H1 (cell line): ENCODE results near the gene KLK12. TPM values are rescaled to one million over a fixed set of nuclear protein-coding genes. Genes with fewer than 3 reads are reported as not detected.

ENCODE experiments used
- CTCF ChIA-PET: fragments of 300-600 bp; sonication (Branson Sonifier 250); formaldehyde crosslinking; loops from one replicate; lab custom pipeline; 2021; ENCODE audit not compliant: partially characterized antibody; lab: Charles Lee
- POLR2A ChIA-PET: fragments of 300-600 bp; sonication (Branson Sonifier 250); formaldehyde crosslinking; loops from one replicate; lab custom pipeline; 2021; ENCODE audit warnings: inconsistent platforms; ENCODE audit not compliant: partially characterized antibody; lab: Charles Lee
- DNase-seq, 2 experiments: peaks; one replicate each; pipeline versions ENCODE4 v3.0.0 to v3.0.0-alpha.2; 2010 to 2022; ENCODE audit warnings: low spot score in 2 of 2, low read depth in 1 of 2, mixed read lengths in 1 of 2
- FAIRE-seq: peaks from 2 replicates; lab custom pipeline; 2011; peaks lifted over from hg19 to GRCh38; lab: Jason Lieb, UNC
- H2AFZ ChIP-seq: 2 replicates; pipeline ENCODE4 v1.8.1; 2012; ENCODE audit warnings: low read length, inconsistent platforms
- H2AK5ac ChIP-seq: 2 replicates; pipeline ENCODE4 v1.6.1; 2013; ENCODE audit warnings: low read depth, low read length
- H2BK120ac ChIP-seq: replicated peaks from 2 replicates; pipeline ENCODE3; 2013; ENCODE audit warnings: low read depth, low read length, inconsistent platforms
- H2BK12ac ChIP-seq: 2 replicates; pipeline ENCODE4 v1.6.1; 2013; ENCODE audit warnings: low read depth, low read length
- H2BK15ac ChIP-seq: 2 replicates; pipeline ENCODE4 v1.6.1; 2013; ENCODE audit warnings: low read length
- H2BK20ac ChIP-seq: 2 replicates; pipeline ENCODE4 v1.6.1; 2013; ENCODE audit warnings: low read length
- H2BK5ac ChIP-seq: 2 replicates; pipeline ENCODE4 v1.6.1; 2013; ENCODE audit warnings: low read depth, low read length
- H3K14ac ChIP-seq: 2 replicates; pipeline ENCODE4 v1.6.1; 2013; ENCODE audit warnings: inconsistent platforms; ENCODE audit not compliant: insufficient read length
- H3K18ac ChIP-seq: 2 replicates; pipeline ENCODE4 v1.6.1; 2013; ENCODE audit warnings: low read length; ENCODE audit errors: extremely low read depth
- H3K23ac ChIP-seq: 2 replicates; pipeline ENCODE4 v1.6.1; 2013; ENCODE audit warnings: inconsistent platforms; ENCODE audit not compliant: insufficient read length
- H3K23me2 ChIP-seq: 2 replicates; pipeline ENCODE4 v1.6.1; 2013; ENCODE audit warnings: low read depth, low read length
- H3K27ac ChIP-seq: 2 replicates; pipeline ENCODE4 v1.6.1; 2011; ENCODE audit warnings: low read depth, low read length, inconsistent platforms
- H3K27me3 ChIP-seq, 4 experiments: replicated peaks in 1 of 4; 1 replicate in 1 of 4; 2 replicates in 3 of 4; pipeline versions ENCODE4 v1.6.1 to v1.8.1; 2011 to 2013; ENCODE audit warnings: low read length in 3 of 4, mild to moderate bottlenecking in 3 of 4, inconsistent platforms in 2 of 4, mixed read lengths in 2 of 4, moderate library complexity in 1 of 4; ENCODE audit not compliant: control insufficient read depth in 3 of 4, insufficient read depth in 3 of 4; ENCODE audit errors: extremely low read depth in 1 of 4
- H3K36me3 ChIP-seq, 4 experiments: 2 replicates each; pipeline versions ENCODE4 v1.6.1 to v1.8.1; 2011 to 2013; ENCODE audit warnings: mild to moderate bottlenecking in 4 of 4, low read length in 3 of 4, moderate library complexity in 2 of 4, control low read depth in 1 of 4, inconsistent platforms in 1 of 4; ENCODE audit not compliant: insufficient read depth in 4 of 4, control insufficient read depth in 2 of 4
- H3K4ac ChIP-seq: replicated peaks from 2 replicates; pipeline ENCODE3; 2013; ENCODE audit warnings: low read length, low read depth, mixed read lengths, inconsistent platforms; ENCODE audit not compliant: insufficient read length
- H3K4me1 ChIP-seq, 4 experiments: replicated peaks in 1 of 4; 1 replicate in 1 of 4; 2 replicates in 3 of 4; pipeline versions ENCODE4 v1.6.1 to v1.8.1; 2011 to 2013; ENCODE audit warnings: low read length in 3 of 4, inconsistent platforms in 2 of 4, mixed read lengths in 1 of 4; ENCODE audit not compliant: insufficient read depth in 4 of 4, control insufficient read depth in 3 of 4
- H3K4me2 ChIP-seq, 2 experiments: 2 replicates each; pipeline versions ENCODE4 v1.6.1 to v1.8.1; 2011 to 2013; ENCODE audit warnings: low read depth in 2 of 2, low read length in 2 of 2, control low read depth in 1 of 2, inconsistent platforms in 1 of 2, mild to moderate bottlenecking in 1 of 2; ENCODE audit not compliant: insufficient read depth in 1 of 2
- H3K4me3 ChIP-seq, 4 experiments: fragments of 200-600, 300-600 bp in 1 of 4; sonication (generic), shearing (Covaris generic), sonication (Bioruptor Twin) in 1 of 4; 2 replicates each; pipeline versions ENCODE4 v1.5.1 to v1.8.1; 2011 to 2016; ENCODE audit warnings: low read length in 4 of 4, low read depth in 3 of 4, control low read depth in 2 of 4, inconsistent platforms in 2 of 4, mild to moderate bottlenecking in 2 of 4, mixed read lengths in 1 of 4, moderate library complexity in 1 of 4; ENCODE audit not compliant: insufficient read depth in 2 of 4; ENCODE audit errors: extremely low read depth in 1 of 4
- H3K56ac ChIP-seq: replicated peaks from 2 replicates; pipeline ENCODE3; 2013; ENCODE audit warnings: low read depth, mild to moderate bottlenecking, mixed read lengths, low read length, inconsistent platforms; ENCODE audit not compliant: insufficient read length
- H3K79me1 ChIP-seq: 2 replicates; pipeline ENCODE4 v1.6.1; 2013; ENCODE audit warnings: low read depth, low read length, control low read depth
- H3K79me2 ChIP-seq, 2 experiments: 2 replicates each; pipeline versions ENCODE4 v1.6.1 to v1.8.1; 2012 to 2013; ENCODE audit warnings: low read length in 2 of 2, mild to moderate bottlenecking in 2 of 2, inconsistent platforms in 1 of 2; ENCODE audit not compliant: insufficient read depth in 2 of 2, control insufficient read depth in 1 of 2
- H3K9ac ChIP-seq, 4 experiments: replicated peaks in 1 of 4; 1 replicate in 1 of 4; 2 replicates in 3 of 4; pipeline versions ENCODE4 v1.6.1 to v1.8.1; 2011 to 2013; ENCODE audit warnings: low read depth in 3 of 4, low read length in 3 of 4, control low read depth in 2 of 4, mild to moderate bottlenecking in 2 of 4, moderate library complexity in 2 of 4, inconsistent platforms in 1 of 4; ENCODE audit errors: extremely low read depth in 1 of 4
- H3K9me3 ChIP-seq, 2 experiments: 2 replicates each; pipeline versions ENCODE4 v1.6.1 to v1.8.1; 2012 to 2013; ENCODE audit warnings: mild to moderate bottlenecking in 2 of 2, moderate library complexity in 2 of 2, control low read depth in 1 of 2, inconsistent platforms in 1 of 2, low read depth in 1 of 2, low read length in 1 of 2, mixed read lengths in 1 of 2; ENCODE audit not compliant: insufficient read depth in 2 of 2
- H4K20me1 ChIP-seq, 2 experiments: replicated peaks in 1 of 2; 2 replicates each; pipeline versions ENCODE3 to v1.8.1; 2011 to 2013; ENCODE audit warnings: inconsistent platforms in 2 of 2, low read length in 2 of 2, mild to moderate bottlenecking in 1 of 2; ENCODE audit not compliant: insufficient read depth in 2 of 2, control insufficient read depth in 1 of 2
- H4K5ac ChIP-seq: 2 replicates; pipeline ENCODE4 v1.6.1; 2013; ENCODE audit warnings: low read length, low read depth, mixed read lengths, inconsistent platforms; ENCODE audit not compliant: insufficient read length
- H4K8ac ChIP-seq: 2 replicates; pipeline ENCODE4 v1.8.0; 2013; ENCODE audit warnings: mild to moderate bottlenecking, moderate library complexity, low read length, inconsistent platforms; ENCODE audit not compliant: insufficient read depth; ENCODE audit errors: extremely low read depth
- H4K91ac ChIP-seq: replicated peaks from 2 replicates; pipeline ENCODE3; 2013; ENCODE audit warnings: low read length, mixed read lengths, inconsistent platforms; ENCODE audit not compliant: insufficient read length
- GTF2F1 ChIP-seq: IDR thresholded peaks from 2 replicates; pipeline ENCODE4 v1.6.1; 2012; ENCODE audit warnings: low read depth, low read length, improper control_type of control experiment, borderline replicate concordance
- RAD21 ChIP-seq, 2 experiments: IDR thresholded peaks in 1 of 2; conservative IDR thresholded peaks in 1 of 2; 2 replicates each; pipeline ENCODE4 v1.6.1; 2011; ENCODE audit warnings: low read depth in 2 of 2, low read length in 2 of 2, improper control_type of control experiment in 1 of 2, inconsistent platforms in 1 of 2, mild to moderate bottlenecking in 1 of 2, moderate library complexity in 1 of 2
- WGBS, 2 experiments: shearing (Covaris generic) in 1 of 2; methylation state at CpG; one replicate each; pipeline versions ENCODE4 v1.1.6 to v1.1.7; 2013 to 2015; ENCODE audit warnings: low lambda C conversion rate in 2 of 2, mixed read lengths in 2 of 2, inconsistent platforms in 1 of 2, low coverage in 1 of 2, missing lambda C conversion rate in 1 of 2; ENCODE audit not compliant: insufficient replicate concordance in 2 of 2, insufficient coverage in 1 of 2, insufficient read length in 1 of 2; ENCODE audit errors: extremely low coverage in 1 of 2, missing lambda C conversion rate in 1 of 2; 5-methylcytosine and 5-hydroxymethylcytosine counted together
- polyA plus RNA-seq, 7 experiments: library from polyadenylated mRNA; depleted of rRNA in 3 of 7; stranded (reverse) in 5 of 7; unstranded in 2 of 7; fragments of >200 nt in 5 of 7; fragments of 200-250 nt in 2 of 7; gene quantifications; 1 replicate in 5 of 7; 2 replicates in 1 of 7; 4 replicates in 1 of 7; pipeline versions ENCODE4 v1.2.1 to v1.2.3, GENCODE V29; 2011 to 2013; ENCODE audit warnings: missing spikeins in 2 of 7, mixed read lengths in 2 of 7
- total RNA-seq: library from RNA; stranded (reverse); fragmentation: NEBNext Ultra II Directional; extraction: Animal tissue kit (Norgen Biotek cat#: 25700); gene quantifications from 2 replicates; pipeline ENCODE4 v1.2.1, GENCODE V29; 2021
- TF ChIP-seq, protein P1 (sequence below), 3 experiments: IDR thresholded peaks; 1 replicate in 2 of 3; 2 replicates in 1 of 3; pipeline versions ENCODE4 v1.5.1 to v1.6.1; 2011; ENCODE audit warnings: low read length in 3 of 3, mild to moderate bottlenecking in 3 of 3, inconsistent platforms in 2 of 3, low read depth in 1 of 3, moderate library complexity in 1 of 3; ENCODE audit not compliant: insufficient read depth in 1 of 3; ENCODE audit errors: control extremely low read depth in 1 of 3

The KLK12 gene
- total and polyA plus RNA-seq, 2 of the 8 experiments (the other 6 are each of a cell fraction or from before 2014, with no cell fraction given), result 0.24 TPM; not detected in 1

DNA sequence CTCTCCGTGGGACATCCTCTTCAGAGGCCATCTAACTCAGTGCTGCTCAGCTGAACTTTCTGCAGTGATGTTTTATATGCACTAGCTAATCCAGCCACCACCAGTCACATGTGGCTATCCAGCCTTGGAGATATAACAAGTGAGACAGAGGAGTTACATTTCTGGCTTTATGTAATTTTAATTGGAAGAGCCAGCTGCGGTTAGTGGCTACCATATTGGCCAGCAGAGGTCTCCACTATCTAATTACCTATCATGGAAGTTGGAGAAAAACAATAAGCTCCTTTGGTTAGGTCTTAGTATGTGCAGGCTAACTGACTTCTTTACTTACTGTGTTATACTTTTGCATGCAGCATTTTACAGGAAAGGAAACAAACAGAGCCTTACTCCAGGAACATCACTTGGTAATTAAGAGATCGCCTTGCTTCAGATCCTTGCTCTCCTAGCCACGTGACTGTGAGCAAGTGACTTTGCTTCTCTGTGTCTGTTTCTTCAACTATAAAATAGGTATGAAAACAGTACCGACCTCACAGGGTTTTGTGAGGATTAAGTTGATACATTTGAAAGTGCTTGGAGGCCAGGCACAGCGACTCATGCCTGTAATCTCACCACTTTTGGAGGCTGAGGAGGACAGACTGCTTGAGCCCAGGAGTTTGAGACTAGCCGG is 13.7 kb downstream of the KLK12 start:
- Histone ChIP-seq H3K4ac (no peak overlapping the region), H2BK15ac (no peak overlapping the region), H3K79me1 (no peaks in the 10 kb centered on the region), H3K27me3 (peaks cover 0 to 30% (median 19%) of the 10 kb centered on the region in 4 experiments; a peak in 5 of 7 replicates), H3K9ac (no peak overlapping the region), H3K36me3 (no peaks in the 10 kb centered on the region), H3K23ac (no peak overlapping the region), H4K20me1 (no peaks in the 10 kb centered on the region), H3K18ac (no peak overlapping the region), H3K14ac (no peak overlapping the region), H2AFZ (peak overlapping the region; percentile 57), H2BK20ac (no peak overlapping the region), H2BK120ac (no peak overlapping the region), H3K79me2 (no peaks in the 10 kb centered on the region), H3K23me2 (peaks cover 11% of the 10 kb centered on the region; the same call in 1 of the 2 replicates), H3K4me3 (no peak overlapping the region), H3K27ac (no peak overlapping the region), H4K91ac (no peak overlapping the region), H2BK12ac (0 out of 2 replicates have a peak overlapping the region, but pooled peaks have one; percentile 0), H3K4me1 (peaks cover 3 to 16% (median 11%) of the 10 kb centered on the region in 4 experiments)
- WGBS, 2 experiments, result 41% methylated on average over 7 of the region's 7 CpGs; no CpG with 5 or more reads in 1 of the 2 experiments
- FAIRE-seq (peak; percentile 42), DNase-seq (no peak)
- ChIA-PET POLR2A (interaction anchor here (0.7 to 1.7 kb wide), 5 partner anchors 26 to 582 kb away, joined by 3 to 5 read pairs (median 3); no protein-coding TSS in a partner anchor), CTCF (interaction anchor here (0.6 to 15.0 kb wide), 43 partner anchors 9 to 637 kb away, joined by 3 to 269 read pairs (median 4); partner anchors contain the start of genes KLK12 and KLK8)
- no peak for TF ChIP-seq GTF2F1
- peak; percentile 58 to 67 for TF ChIP-seq RAD21 (IDR thresholded peaks at IDR 0.05 in 1 of 2, conservative IDR thresholded peaks at IDR 0.05 in 1 of 2; ENCODE audit: low read depth in 2 of 2, low read length in 2 of 2)
- TF ChIP-seq, protein P1, sequence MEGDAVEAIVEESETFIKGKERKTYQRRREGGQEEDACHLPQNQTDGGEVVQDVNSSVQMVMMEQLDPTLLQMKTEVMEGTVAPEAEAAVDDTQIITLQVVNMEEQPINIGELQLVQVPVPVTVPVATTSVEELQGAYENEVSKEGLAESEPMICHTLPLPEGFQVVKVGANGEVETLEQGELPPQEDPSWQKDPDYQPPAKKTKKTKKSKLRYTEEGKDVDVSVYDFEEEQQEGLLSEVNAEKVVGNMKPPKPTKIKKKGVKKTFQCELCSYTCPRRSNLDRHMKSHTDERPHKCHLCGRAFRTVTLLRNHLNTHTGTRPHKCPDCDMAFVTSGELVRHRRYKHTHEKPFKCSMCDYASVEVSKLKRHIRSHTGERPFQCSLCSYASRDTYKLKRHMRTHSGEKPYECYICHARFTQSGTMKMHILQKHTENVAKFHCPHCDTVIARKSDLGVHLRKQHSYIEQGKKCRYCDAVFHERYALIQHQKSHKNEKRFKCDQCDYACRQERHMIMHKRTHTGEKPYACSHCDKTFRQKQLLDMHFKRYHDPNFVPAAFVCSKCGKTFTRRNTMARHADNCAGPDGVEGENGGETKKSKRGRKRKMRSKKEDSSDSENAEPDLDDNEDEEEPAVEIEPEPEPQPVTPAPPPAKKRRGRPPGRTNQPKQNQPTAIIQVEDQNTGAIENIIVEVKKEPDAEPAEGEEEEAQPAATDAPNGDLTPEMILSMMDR (IDR thresholded peaks at IDR 0.05; ENCODE audit: control extremely low read depth in 1 of 3, insufficient read depth in 1 of 3, low read depth in 1 of 3, low read length in 3 of 3), result peak in 2 of 3 experiments; percentile 59 to 73; a peak in 3 of 4 replicates
- TF ChIP-seq, all 59 proteins: peak for 2
- H3K9me3 ChIP-seq, result no peaks in the 10 kb centered on the region
- H4K5ac ChIP-seq, result no peak overlapping the region
- no peak overlapping the region for H2AK5ac ChIP-seq
- no peak overlapping the region for H4K8ac ChIP-seq
- H3K4me2 ChIP-seq, result no peak overlapping the region; a peak in 1 of 4 replicates
- peak overlapping the region; percentile 57; the same call in 1 of the 2 replicates for H2BK5ac ChIP-seq
- H3K56ac ChIP-seq, result no peak overlapping the region
